DOHH2 (cell line): ENCODE measurements around the gene KCNJ1.
A peak's percentile ranks its signal among the peaks of the same experiment; 100 is the strongest.

Source experiments
- H3F3A ChIP-seq: fragments of 200-600 bp; sonication (generic), shearing (Covaris generic); 2 replicates; pipeline ENCODE4 v1.6.0; 2016; ENCODE audit warnings: antibody characterized with exemption, mild to moderate bottlenecking; ENCODE audit not compliant: control insufficient read depth, insufficient read depth
- H3K27ac ChIP-seq: fragments of 200-600 bp; sonication (generic); 2 replicates; pipeline ENCODE4 v1.5.1; 2014; ENCODE audit warnings: low read depth, mild to moderate bottlenecking, low read length, moderate library complexity
- H3K27me3 ChIP-seq: fragments of 200-600 bp; sonication (generic); 2 replicates; pipeline ENCODE4 v1.6.1; 2014; ENCODE audit warnings: mild to moderate bottlenecking, low read length, mixed read lengths; ENCODE audit not compliant: control insufficient read depth
- H3K36me3 ChIP-seq: fragments of 200-600 bp; sonication (generic); 2 replicates; pipeline ENCODE4 v1.6.1; 2014; ENCODE audit warnings: mild to moderate bottlenecking, low read length, moderate library complexity, mixed read lengths; ENCODE audit not compliant: control insufficient read depth
- H3K4me1 ChIP-seq: fragments of 200-600 bp; sonication (generic); 2 replicates; pipeline ENCODE4 v1.6.1; 2014; ENCODE audit warnings: mild to moderate bottlenecking, low read length, mixed read lengths; ENCODE audit not compliant: control insufficient read depth
- H3K4me2 ChIP-seq: fragments of 200-600 bp; sonication (generic); 2 replicates; pipeline ENCODE4 v1.6.0; 2014; ENCODE audit warnings: mild to moderate bottlenecking, low read length, moderate library complexity
- H3K4me3 ChIP-seq: fragments of 200-600 bp; sonication (generic); 2 replicates; pipeline ENCODE4 v1.5.1; 2014; ENCODE audit warnings: mild to moderate bottlenecking, low read length, mixed read lengths
- H3K79me2 ChIP-seq: fragments of 200-600 bp; sonication (generic); 2 replicates; pipeline ENCODE4 v1.6.1; 2014; ENCODE audit warnings: mild to moderate bottlenecking, low read length, mixed read lengths; ENCODE audit not compliant: control insufficient read depth
- H3K9me2 ChIP-seq: fragments of 200-600 bp; sonication (generic); replicated peaks from 2 replicates; pipeline ENCODE4 v1.6.1; 2014; ENCODE audit warnings: mild to moderate bottlenecking, low read length, mixed read lengths; ENCODE audit not compliant: control insufficient read depth
- H3K9me3 ChIP-seq: fragments of 200-600 bp; sonication (generic); 2 replicates; pipeline ENCODE4 v1.6.1; 2014; ENCODE audit warnings: antibody characterized with exemption, low read length, mixed read lengths; ENCODE audit not compliant: control insufficient read depth, insufficient read depth
- H4K20me1 ChIP-seq: fragments of 200-600 bp; sonication (generic); 2 replicates; pipeline ENCODE4 v1.6.0; 2014; ENCODE audit warnings: low read depth, mild to moderate bottlenecking, antibody characterized with exemption, low read length, moderate library complexity; ENCODE audit not compliant: control insufficient read depth, insufficient read depth
- EZH2phosphoT487 ChIP-seq: fragments of 200-600 bp; sonication (generic); IDR thresholded peaks from 2 replicates; pipeline ENCODE4 v1.6.1; 2017; ENCODE audit warnings: borderline replicate concordance, mild to moderate bottlenecking, antibody characterized with exemption, low read length, moderate library complexity, mixed read lengths
- TF ChIP-seq, protein P1 (sequence below): fragments of 200-600 bp; sonication (generic); IDR thresholded peaks from one replicate; pipeline ENCODE4 v1.5.1; 2014; ENCODE audit warnings: antibody characterized with exemption, mild to moderate bottlenecking, low read depth, low read length; ENCODE audit not compliant: poor library complexity, severe bottlenecking

The KCNJ1 gene

DNA sequence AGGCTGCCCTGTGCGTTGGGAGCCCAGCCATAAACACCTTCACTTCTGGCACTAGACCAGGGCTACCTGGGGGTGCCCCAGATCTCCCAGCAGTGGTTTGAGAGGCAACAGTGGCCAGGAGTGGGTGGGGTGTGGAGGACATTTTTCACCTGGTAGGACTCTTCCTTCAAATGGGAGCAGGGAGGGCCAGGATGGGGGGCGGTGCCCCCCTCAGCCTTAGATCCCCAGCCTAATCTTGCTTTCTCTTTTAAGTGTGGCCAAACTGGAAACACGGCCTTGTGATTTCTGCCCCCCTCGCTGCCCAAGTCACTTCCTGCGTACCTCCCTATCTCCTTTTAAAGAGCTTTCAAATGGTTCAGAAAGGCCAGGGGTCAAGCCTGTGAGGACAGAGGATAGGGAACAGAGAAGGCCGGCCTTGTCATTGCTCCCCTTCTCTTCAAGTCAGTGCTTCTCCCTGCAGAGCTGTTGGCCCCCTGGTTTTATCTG, 24.9 kb upstream of the KCNJ1 start:
- no peaks in the 10 kb centered on the region for H3K4me1 ChIP-seq
- H3K9me3 ChIP-seq = no peaks in the 10 kb centered on the region
- TF ChIP-seq, protein P1, sequence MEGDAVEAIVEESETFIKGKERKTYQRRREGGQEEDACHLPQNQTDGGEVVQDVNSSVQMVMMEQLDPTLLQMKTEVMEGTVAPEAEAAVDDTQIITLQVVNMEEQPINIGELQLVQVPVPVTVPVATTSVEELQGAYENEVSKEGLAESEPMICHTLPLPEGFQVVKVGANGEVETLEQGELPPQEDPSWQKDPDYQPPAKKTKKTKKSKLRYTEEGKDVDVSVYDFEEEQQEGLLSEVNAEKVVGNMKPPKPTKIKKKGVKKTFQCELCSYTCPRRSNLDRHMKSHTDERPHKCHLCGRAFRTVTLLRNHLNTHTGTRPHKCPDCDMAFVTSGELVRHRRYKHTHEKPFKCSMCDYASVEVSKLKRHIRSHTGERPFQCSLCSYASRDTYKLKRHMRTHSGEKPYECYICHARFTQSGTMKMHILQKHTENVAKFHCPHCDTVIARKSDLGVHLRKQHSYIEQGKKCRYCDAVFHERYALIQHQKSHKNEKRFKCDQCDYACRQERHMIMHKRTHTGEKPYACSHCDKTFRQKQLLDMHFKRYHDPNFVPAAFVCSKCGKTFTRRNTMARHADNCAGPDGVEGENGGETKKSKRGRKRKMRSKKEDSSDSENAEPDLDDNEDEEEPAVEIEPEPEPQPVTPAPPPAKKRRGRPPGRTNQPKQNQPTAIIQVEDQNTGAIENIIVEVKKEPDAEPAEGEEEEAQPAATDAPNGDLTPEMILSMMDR = no peak
- no peak; the same call in 1 of the 2 replicates for TF ChIP-seq EZH2phosphoT487
- H3K36me3 ChIP-seq = no peaks in the 10 kb centered on the region
- H4K20me1 ChIP-seq = no peaks in the 10 kb centered on the region
- no peaks in the 10 kb centered on the region for H3K9me2 ChIP-seq
- peaks cover 58% of the 10 kb centered on the region for H3K27me3 ChIP-seq
- H3K79me2 ChIP-seq = no peaks in the 10 kb centered on the region
- no peaks in the 10 kb centered on the region for H3F3A ChIP-seq
- no peak overlapping the region for H3K4me3 ChIP-seq
- no peak overlapping the region for H3K27ac ChIP-seq
- no peak overlapping the region for H3K4me2 ChIP-seq

DNA sequence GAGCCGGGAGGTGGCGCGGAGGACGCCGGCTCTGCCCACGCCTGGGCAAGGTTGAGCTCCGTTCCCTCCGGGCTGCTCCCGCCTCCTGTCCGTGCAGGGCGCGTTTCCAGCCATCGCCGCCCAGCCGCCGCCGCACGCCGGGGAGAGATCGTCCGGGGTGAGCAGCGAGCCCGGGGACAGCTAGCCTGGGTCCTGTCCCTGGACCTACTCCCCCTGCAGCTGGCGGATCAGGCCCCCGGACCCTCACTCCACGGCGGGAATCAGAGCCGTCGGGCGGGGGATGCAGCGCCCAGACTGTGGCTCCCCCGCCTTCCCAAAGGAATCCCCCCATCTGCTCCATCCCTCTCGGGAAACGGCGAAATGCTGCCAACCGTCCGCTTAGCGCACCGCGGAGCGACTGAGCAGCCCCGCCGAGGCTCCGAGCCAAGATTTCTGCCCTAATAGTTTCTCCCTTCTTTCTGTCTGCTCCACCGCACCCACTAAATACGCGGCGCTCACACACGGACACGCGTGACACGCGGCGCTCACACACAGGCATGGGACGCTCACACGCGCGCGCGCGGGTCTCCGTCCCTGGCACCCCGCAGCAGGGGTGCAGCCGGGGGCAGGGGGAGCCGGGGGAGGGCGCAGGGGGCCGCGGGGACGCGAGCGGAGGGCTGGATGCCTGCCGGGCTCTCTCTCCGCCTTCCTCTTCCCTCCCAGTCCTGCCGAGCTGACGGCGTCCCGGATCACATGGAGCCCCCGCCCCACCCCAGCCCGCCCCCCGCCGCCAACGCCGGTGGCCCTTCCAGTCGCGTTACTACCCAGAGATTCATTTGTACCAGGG, 23.7 kb upstream of the KCNJ1 start, which contains the start of gene KCNJ5:
KCNJ5 (plus strand) TSS at position 814 of the 826 bp plus-strand sequence. CDS start 19,918 bp downstream, outside the sequence.
- Histone ChIP-seq H3K4me3 (no peak within 1 kb of the TSS), H3K79me2 (no peaks in the 10 kb centered on the region), H3K27me3 (peaks cover 62% of the 10 kb centered on the region), H3K4me1 (no peaks in the 10 kb centered on the region), H3K9me3 (no peaks in the 10 kb centered on the region), H3K27ac (no peak within 1 kb of the TSS), H3K36me3 (no peaks in the 10 kb centered on the region), H3K4me2 (no peak within 1 kb of the TSS), H4K20me1 (no peaks in the 10 kb centered on the region), H3F3A (no peaks in the 10 kb centered on the region), H3K9me2 (no peaks in the 10 kb centered on the region)
- TF ChIP-seq, protein P1 = no peak
- TF ChIP-seq EZH2phosphoT487 = 0 out of 2 replicates have a peak, but pooled peaks have one; percentile 23

DNA sequence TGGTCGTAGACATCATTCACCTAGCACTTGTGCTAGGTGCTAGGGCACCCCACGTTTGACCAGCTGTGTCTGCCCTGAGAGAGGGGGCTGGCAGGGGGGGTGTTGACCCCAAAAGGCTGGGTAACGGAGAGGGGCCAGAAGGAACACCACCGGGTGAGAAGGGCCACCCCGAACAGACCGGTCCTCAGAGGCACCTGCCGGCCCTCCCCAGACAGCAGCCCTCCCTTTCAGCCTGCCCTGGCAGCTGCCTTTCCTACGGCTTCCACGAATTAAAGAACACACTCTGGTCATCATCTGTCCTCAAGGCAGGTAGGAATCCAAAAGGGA, 23.1 kb upstream of the KCNJ1 start:
- no peak overlapping the region for H3K4me2 ChIP-seq

More for the DNA sequence above, 23.1 kb upstream of the KCNJ1 start:
- Histone ChIP-seq H3K27ac (no peak overlapping the region), H3K9me3 (no peaks in the 10 kb centered on the region), H3K36me3 (no peaks in the 10 kb centered on the region), H4K20me1 (no peaks in the 10 kb centered on the region), H3K9me2 (no peaks in the 10 kb centered on the region), H3F3A (no peaks in the 10 kb centered on the region), H3K27me3 (peaks cover 57% of the 10 kb centered on the region), H3K4me3 (no peak overlapping the region), H3K79me2 (no peaks in the 10 kb centered on the region), H3K4me1 (no peaks in the 10 kb centered on the region)
- no peak for TF ChIP-seq EZH2phosphoT487
- TF ChIP-seq, protein P1 = no peak
